ACC112 (cell line): ENCODE results near the gene KCNH3.
"Not testable (repeated sequence)": the region's sequence is repeated elsewhere in the genome, so short reads cannot be mapped to it uniquely, and the experiment has no call there.

Experiments used
- H2AFZ ChIP-seq: fragments of 200-600 bp; sonication (generic); one replicate; pipeline ENCODE4 v1.6.0; 2017; ENCODE audit warnings: antibody characterized with exemption, low read length; ENCODE audit not compliant: unreplicated experiment
- H3K27ac ChIP-seq: fragments of 200-600 bp; sonication (generic); 2 replicates; pipeline ENCODE4 v1.5.1; 2014; ENCODE audit warnings: low read depth, mild to moderate bottlenecking, antibody characterized with exemption, low read length, moderate library complexity
- H3K27me3 ChIP-seq: fragments of 200-600 bp; sonication (generic); 2 replicates; pipeline ENCODE4 v1.6.1; 2014; ENCODE audit warnings: mild to moderate bottlenecking, antibody characterized with exemption, low read length, moderate library complexity, mixed read lengths; ENCODE audit not compliant: insufficient read depth
- H3K36me3 ChIP-seq: fragments of 200-600 bp; sonication (generic); 2 replicates; pipeline ENCODE4 v1.6.1; 2016; ENCODE audit warnings: mild to moderate bottlenecking, antibody characterized with exemption, low read length, moderate library complexity, mixed read lengths; ENCODE audit not compliant: insufficient read depth
- H3K4me1 ChIP-seq: fragments of 200-600 bp; sonication (generic); one replicate; pipeline ENCODE4 v1.6.1; 2016; ENCODE audit warnings: low read length, mixed read lengths; ENCODE audit not compliant: insufficient read depth, unreplicated experiment, control insufficient read depth
- H3K4me3 ChIP-seq: fragments of 200-600 bp; sonication (generic); 2 replicates; pipeline ENCODE4 v1.5.1; 2014; ENCODE audit warnings: mild to moderate bottlenecking, low read depth, low read length
- H3K79me2 ChIP-seq: fragments of 200-600 bp; sonication (generic); one replicate; pipeline ENCODE4 v1.6.0; 2016; ENCODE audit warnings: low read length; ENCODE audit not compliant: control insufficient read depth, unreplicated experiment, insufficient read depth

Gene KCNH3

DNA sequence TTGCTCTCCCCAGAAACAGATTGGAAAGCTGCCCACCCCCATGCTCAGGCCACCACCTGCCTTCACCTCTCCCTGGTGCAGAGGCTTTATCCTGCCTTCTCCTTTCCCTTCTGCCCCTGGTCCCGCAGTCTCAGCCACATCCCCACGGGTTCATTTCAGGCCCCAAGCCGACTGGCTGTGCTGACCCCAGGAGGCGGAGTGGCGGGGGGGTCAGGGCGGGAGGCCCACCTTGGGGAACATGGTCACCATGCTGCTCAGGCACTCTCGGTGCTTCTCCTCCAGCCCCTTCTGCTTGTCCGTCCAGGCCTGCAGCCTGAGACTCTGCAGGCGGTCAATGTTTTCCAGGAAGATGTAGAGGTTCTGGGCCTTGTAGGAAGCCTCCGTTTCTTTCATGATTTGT is 59.7 kb downstream of the KCNH3 start:
- Histone ChIP-seq H3K27me3 (no peaks in the 10 kb centered on the region), H3K4me1 (no peaks in the 10 kb centered on the region), H3K27ac (no peak overlapping the region), H3K4me3 (no peak overlapping the region), H3K79me2 (no peaks in the 10 kb centered on the region), H2AFZ (no peak overlapping the region), H3K36me3 (0 out of 2 replicates have a peak, but pooled peaks cover 6% of the 10 kb centered on the region)

DNA sequence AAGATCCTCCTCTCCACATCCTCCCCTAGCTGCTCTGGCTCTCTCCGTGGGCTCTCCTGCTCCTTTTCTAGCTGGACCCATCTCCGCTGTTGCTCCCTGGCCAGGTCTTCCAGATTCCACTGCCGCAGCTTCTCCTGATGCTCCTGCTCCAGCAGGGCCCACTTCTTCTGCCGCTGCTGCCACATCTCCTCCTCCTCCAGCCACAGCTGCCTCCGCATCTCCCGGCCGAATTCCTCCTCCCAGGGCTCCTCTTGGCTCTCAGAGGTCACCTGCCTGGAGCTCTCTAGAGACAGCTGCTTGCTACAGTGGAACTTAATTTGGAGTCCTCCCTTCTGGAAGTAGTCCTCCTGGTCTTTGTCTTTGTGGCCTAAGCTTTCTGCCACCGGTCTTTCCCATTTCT is 61.1 kb downstream of the KCNH3 start:
- Histone ChIP-seq H3K36me3 (0 out of 2 replicates have a peak, but pooled peaks cover 6% of the 10 kb centered on the region), H3K79me2 (no peaks in the 10 kb centered on the region), H3K4me3 (no peak overlapping the region), H3K27me3 (no peaks in the 10 kb centered on the region), H2AFZ (no peak overlapping the region), H3K4me1 (no peaks in the 10 kb centered on the region), H3K27ac (no peak overlapping the region)

DNA sequence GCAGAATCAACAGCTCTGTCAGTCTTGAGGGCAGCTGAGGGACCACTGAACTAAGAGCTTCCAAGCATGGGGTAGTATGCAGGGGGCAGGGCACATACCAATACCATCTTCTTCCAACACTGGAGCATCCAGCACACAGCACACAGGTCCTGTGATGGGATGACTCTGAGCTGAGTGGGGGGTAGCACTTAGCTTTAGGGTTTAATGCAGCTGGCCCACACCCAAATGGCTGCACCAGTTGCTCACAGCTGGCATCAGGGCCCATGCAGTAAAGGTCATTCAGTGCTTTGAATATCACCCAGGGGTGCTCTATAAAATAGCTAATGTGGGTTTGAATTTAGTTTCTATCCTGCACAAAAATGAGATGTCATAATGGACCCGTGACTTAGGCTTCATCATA is 64.9 kb downstream of the KCNH3 start:
- H2AFZ ChIP-seq: no peak overlapping the region
- H3K4me3 ChIP-seq: no peak overlapping the region
- H3K36me3 ChIP-seq: no peaks in the 10 kb centered on the region
- no peaks in the 10 kb centered on the region for H3K79me2 ChIP-seq
- no peaks in the 10 kb centered on the region for H3K4me1 ChIP-seq
- H3K27ac ChIP-seq: no peak overlapping the region
- H3K27me3 ChIP-seq: no peaks in the 10 kb centered on the region

DNA sequence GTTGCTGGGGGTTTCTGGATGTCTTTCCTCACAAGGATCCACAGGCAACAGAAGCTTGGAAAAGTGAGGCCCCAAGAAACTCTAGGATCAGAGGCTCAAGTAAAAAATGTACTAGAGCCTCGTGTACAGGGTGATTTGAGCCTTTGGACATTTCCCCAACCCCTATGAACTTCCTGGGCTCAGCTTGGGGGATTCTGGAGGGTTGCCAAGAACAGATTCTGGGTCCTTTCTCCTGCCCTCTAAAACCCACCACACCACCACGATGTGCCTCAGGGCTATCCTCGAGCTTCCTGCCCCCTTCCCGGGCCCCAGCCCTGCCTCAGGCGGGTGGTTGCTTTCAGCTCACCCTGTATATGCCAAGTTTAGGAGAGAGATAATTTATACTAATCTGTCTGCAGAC is 66.0 kb downstream of the KCNH3 start:
- no peaks in the 10 kb centered on the region for H3K36me3 ChIP-seq
- no peak overlapping the region for H2AFZ ChIP-seq
- no peaks in the 10 kb centered on the region for H3K79me2 ChIP-seq
- no peak overlapping the region for H3K4me3 ChIP-seq
- H3K4me1 ChIP-seq: no peaks in the 10 kb centered on the region
- no peaks in the 10 kb centered on the region for H3K27me3 ChIP-seq
- no peak overlapping the region for H3K27ac ChIP-seq

DNA sequence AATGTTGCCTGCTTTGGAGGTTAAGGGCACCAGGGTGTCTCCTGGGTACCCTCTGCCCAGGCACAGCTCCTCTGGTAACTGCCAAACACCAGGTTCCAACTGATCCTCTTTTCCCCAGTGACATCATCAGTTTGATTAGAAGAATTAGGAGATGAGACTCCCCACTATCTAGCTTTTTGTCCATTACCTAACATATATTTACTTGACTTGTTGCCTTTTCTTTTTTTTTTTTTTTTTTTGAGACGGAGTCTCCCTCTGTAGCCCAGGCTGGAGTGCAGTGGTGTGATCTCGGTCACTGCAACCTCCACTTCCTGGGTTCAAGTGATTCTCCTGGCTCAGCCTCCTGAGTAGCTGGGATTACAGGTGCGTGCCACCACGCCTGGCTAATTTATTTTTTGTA is 66.7 kb downstream of the KCNH3 start, which contains the start of gene FAM186B:
TSS of gene FAM186B (minus strand) at position 101 of the 400 bp plus-strand sequence. CDS start 162 bp downstream, outside the sequence.
- H3K27me3 ChIP-seq, H3K79me2 ChIP-seq, H3K4me1 ChIP-seq, H3K27ac ChIP-seq, H3K36me3 ChIP-seq, H2AFZ ChIP-seq, H3K4me3 ChIP-seq: not testable (repeated sequence)
